Fibroblast of lung (primary cell): ENCODE results near the gene DPYD. TPM values are rescaled to one million over a fixed set of nuclear protein-coding genes. Genes with fewer than 3 reads are reported as not detected.

Experiments used
- DNase-seq, 2 donors: peaks; one replicate each; pipeline versions ENCODE4 v3.0.0 to v3.0.0-alpha.2; 2010; ENCODE audit warnings: low read depth in 2 of 2
- H2AFZ ChIP-seq: 2 replicates; pipeline ENCODE4 v1.5.1; 2012; ENCODE audit warnings: low read length, control low read depth, inconsistent platforms
- H3K27ac ChIP-seq: 2 replicates; pipeline ENCODE4 v1.5.1; 2011; ENCODE audit warnings: low read length, control low read depth; ENCODE audit not compliant: insufficient read depth
- H3K27me3 ChIP-seq: 2 replicates; pipeline ENCODE4 v1.5.1; 2011; ENCODE audit warnings: mild to moderate bottlenecking, low read length; ENCODE audit not compliant: control insufficient read depth, insufficient read depth
- H3K36me3 ChIP-seq: 2 replicates; pipeline ENCODE4 v1.5.1; 2011; ENCODE audit warnings: low read length; ENCODE audit not compliant: control insufficient read depth, insufficient read depth
- H3K4me1 ChIP-seq: 2 replicates; pipeline ENCODE4 v1.5.1; 2011; ENCODE audit warnings: low read length; ENCODE audit not compliant: control insufficient read depth, insufficient read depth; ENCODE audit errors: extremely low read depth
- H3K4me2 ChIP-seq: 2 replicates; pipeline ENCODE4 v1.5.1; 2011; ENCODE audit warnings: low read length, control low read depth; ENCODE audit not compliant: insufficient read depth; ENCODE audit errors: extremely low read depth
- H3K4me3 ChIP-seq, 4 experiments: fragments of 200-600 bp in 1 of 4; sonication (generic) in 1 of 4; replicated peaks in 1 of 4; 2 replicates each; pipeline ENCODE4 v1.5.1; 2011 to 2016; ENCODE audit warnings: low read length in 4 of 4, low read depth in 3 of 4, mild to moderate bottlenecking in 3 of 4, control low read depth in 2 of 4, inconsistent platforms in 1 of 4, mixed read lengths in 1 of 4; ENCODE audit not compliant: insufficient read depth in 1 of 4; ENCODE audit errors: control extremely low read depth in 1 of 4
- H3K79me2 ChIP-seq: 2 replicates; pipeline ENCODE4 v1.5.1; 2012; ENCODE audit warnings: mild to moderate bottlenecking, low read length, inconsistent platforms; ENCODE audit not compliant: control insufficient read depth, insufficient read depth
- H3K9ac ChIP-seq: 2 replicates; pipeline ENCODE4 v1.5.1; 2011; ENCODE audit warnings: mild to moderate bottlenecking, low read length, control low read depth; ENCODE audit not compliant: insufficient read depth
- H3K9me3 ChIP-seq: 2 replicates; pipeline ENCODE4 v1.5.1; 2012; ENCODE audit warnings: low read depth, low read length; ENCODE audit not compliant: control insufficient read depth, insufficient read depth
- H4K20me1 ChIP-seq: 2 replicates; pipeline ENCODE4 v1.5.1; 2011; ENCODE audit warnings: low read length; ENCODE audit not compliant: control insufficient read depth, insufficient read depth; ENCODE audit errors: extremely low read depth
- CTCF ChIP-seq, 2 donors: IDR thresholded peaks in 1 of 2; conservative IDR thresholded peaks in 1 of 2; 1 replicate in 1 of 2; 2 replicates in 1 of 2; pipeline ENCODE4 v1.5.1; 2011 to 2012; ENCODE audit warnings: low read length in 2 of 2, control low read depth in 1 of 2, inconsistent platforms in 1 of 2, low read depth in 1 of 2, mild to moderate bottlenecking in 1 of 2
- EZH2 ChIP-seq: IDR thresholded peaks from 2 replicates; pipeline ENCODE4 v1.5.1; 2012; ENCODE audit warnings: low read length, control low read depth, mild to moderate bottlenecking; ENCODE audit errors: missing control alignments
- polyA plus RNA-seq, 2 donors: library from polyadenylated mRNA; depleted of rRNA in 1 of 2; stranded (reverse) in 1 of 2; unstranded in 1 of 2; fragments of >200 nt; gene quantifications; 2 replicates each; pipeline ENCODE4 v1.2.1, GENCODE V29; 2011 to 2012; ENCODE audit warnings: missing spikeins in 1 of 2
- total RNA-seq: library from RNA; depleted of rRNA; stranded (reverse); fragments of >200 nt; gene quantifications from 2 replicates; pipeline ENCODE4 v1.2.1, GENCODE V29; 2014

DPYD gene
- total and polyA plus RNA-seq, 2 donors (not counting 1 experiment from before 2014, with no cell fraction given): 32.0 to 63.1 TPM

- TF ChIP-seq CTCF (conservative IDR thresholded peaks at IDR 0.05 in 1 of 2, IDR thresholded peaks at IDR 0.05 in 1 of 2; ENCODE audit: low read depth in 1 of 2, low read length in 2 of 2) (no peak), EZH2 (no peak)
- no peaks in the 10 kb centered on the region for H4K20me1 ChIP-seq
- no peak overlapping the region for H2AFZ ChIP-seq
- H3K27ac ChIP-seq: no peak overlapping the region
- no peaks in the 10 kb centered on the region for H3K27me3 ChIP-seq
- no peaks in the 10 kb centered on the region for H3K36me3 ChIP-seq
- no peaks in the 10 kb centered on the region for H3K79me2 ChIP-seq
- H3K9me3 ChIP-seq: no peaks in the 10 kb centered on the region
- no peak overlapping the region for H3K9ac ChIP-seq
- H3K4me1 ChIP-seq: no peaks in the 10 kb centered on the region
- H3K4me3 ChIP-seq: no peak overlapping the region
- DNase-seq: no peak
- no peak overlapping the region for H3K4me2 ChIP-seq
Observed at GRCh38 chr1:97711858-97712257, 209.0 kb downstream of the DPYD start.

- Histone ChIP-seq H4K20me1 (no peaks in the 10 kb centered on the region), H3K79me2 (no peaks in the 10 kb centered on the region), H3K4me1 (no peaks in the 10 kb centered on the region), H3K4me2 (no peak overlapping the region), H2AFZ (no peak overlapping the region), H3K27ac (no peak overlapping the region), H3K36me3 (no peaks in the 10 kb centered on the region), H3K9me3 (no peaks in the 10 kb centered on the region), H3K4me3 (no peak overlapping the region), H3K9ac (no peak overlapping the region), H3K27me3 (no peaks in the 10 kb centered on the region)
- TF ChIP-seq CTCF (conservative IDR thresholded peaks at IDR 0.05 in 1 of 2, IDR thresholded peaks at IDR 0.05 in 1 of 2; ENCODE audit: low read depth in 1 of 2, low read length in 2 of 2) (no peak), EZH2 (no peak)
- DNase-seq: no peak
Observed at GRCh38 chr1:97693601-97694000, 227.2 kb downstream of the DPYD start.

- no peaks in the 10 kb centered on the region for H4K20me1 ChIP-seq
- no peak for DNase-seq
- no peak overlapping the region for H2AFZ ChIP-seq
- TF ChIP-seq CTCF (conservative IDR thresholded peaks at IDR 0.05 in 1 of 2, IDR thresholded peaks at IDR 0.05 in 1 of 2; ENCODE audit: low read depth in 1 of 2, low read length in 2 of 2): no peak
- TF ChIP-seq EZH2: no peak
- no peak overlapping the region for H3K4me2 ChIP-seq
- H3K9me3 ChIP-seq: no peaks in the 10 kb centered on the region
- H3K9ac ChIP-seq: no peak overlapping the region
- H3K79me2 ChIP-seq: no peaks in the 10 kb centered on the region
- H3K27me3 ChIP-seq: no peaks in the 10 kb centered on the region
- H3K4me3 ChIP-seq: no peak overlapping the region
- H3K27ac ChIP-seq: no peak overlapping the region
- no peaks in the 10 kb centered on the region for H3K4me1 ChIP-seq
- H3K36me3 ChIP-seq: no peaks in the 10 kb centered on the region
Observed at GRCh38 chr1:97691325-97691724, 229.5 kb downstream of the DPYD start.
